ENCODE measurements around the gene HOXB9.

Gene HOXB9

DNA sequence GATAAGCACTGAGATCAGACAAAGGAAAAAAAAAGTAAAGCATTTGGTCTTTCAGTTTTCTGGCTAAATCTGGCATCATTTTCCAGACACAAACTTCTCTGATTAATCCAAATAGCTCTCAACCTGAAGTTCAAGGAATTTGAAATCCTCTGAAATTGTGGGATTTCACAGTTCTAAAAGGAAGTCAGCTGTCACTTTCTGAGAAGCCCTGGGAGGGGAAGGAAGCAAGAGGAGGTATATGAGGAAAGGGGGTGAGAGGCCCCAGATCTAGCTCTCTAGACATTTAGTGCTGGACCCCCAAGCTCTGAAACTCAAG lies 17.5 kb upstream of the HOXB9 start:
- TF ChIP-seq, protein P1, sequence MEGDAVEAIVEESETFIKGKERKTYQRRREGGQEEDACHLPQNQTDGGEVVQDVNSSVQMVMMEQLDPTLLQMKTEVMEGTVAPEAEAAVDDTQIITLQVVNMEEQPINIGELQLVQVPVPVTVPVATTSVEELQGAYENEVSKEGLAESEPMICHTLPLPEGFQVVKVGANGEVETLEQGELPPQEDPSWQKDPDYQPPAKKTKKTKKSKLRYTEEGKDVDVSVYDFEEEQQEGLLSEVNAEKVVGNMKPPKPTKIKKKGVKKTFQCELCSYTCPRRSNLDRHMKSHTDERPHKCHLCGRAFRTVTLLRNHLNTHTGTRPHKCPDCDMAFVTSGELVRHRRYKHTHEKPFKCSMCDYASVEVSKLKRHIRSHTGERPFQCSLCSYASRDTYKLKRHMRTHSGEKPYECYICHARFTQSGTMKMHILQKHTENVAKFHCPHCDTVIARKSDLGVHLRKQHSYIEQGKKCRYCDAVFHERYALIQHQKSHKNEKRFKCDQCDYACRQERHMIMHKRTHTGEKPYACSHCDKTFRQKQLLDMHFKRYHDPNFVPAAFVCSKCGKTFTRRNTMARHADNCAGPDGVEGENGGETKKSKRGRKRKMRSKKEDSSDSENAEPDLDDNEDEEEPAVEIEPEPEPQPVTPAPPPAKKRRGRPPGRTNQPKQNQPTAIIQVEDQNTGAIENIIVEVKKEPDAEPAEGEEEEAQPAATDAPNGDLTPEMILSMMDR (conservative IDR thresholded peaks at IDR 0.05; ENCODE audit: low read length), result no peak
- peak overlapping the region; percentile 67 for H3K4me3 ChIP-seq (ENCODE audit: low read length)
- peak; percentile 65 for DNase-seq (ENCODE audit: low read depth)

DNA sequence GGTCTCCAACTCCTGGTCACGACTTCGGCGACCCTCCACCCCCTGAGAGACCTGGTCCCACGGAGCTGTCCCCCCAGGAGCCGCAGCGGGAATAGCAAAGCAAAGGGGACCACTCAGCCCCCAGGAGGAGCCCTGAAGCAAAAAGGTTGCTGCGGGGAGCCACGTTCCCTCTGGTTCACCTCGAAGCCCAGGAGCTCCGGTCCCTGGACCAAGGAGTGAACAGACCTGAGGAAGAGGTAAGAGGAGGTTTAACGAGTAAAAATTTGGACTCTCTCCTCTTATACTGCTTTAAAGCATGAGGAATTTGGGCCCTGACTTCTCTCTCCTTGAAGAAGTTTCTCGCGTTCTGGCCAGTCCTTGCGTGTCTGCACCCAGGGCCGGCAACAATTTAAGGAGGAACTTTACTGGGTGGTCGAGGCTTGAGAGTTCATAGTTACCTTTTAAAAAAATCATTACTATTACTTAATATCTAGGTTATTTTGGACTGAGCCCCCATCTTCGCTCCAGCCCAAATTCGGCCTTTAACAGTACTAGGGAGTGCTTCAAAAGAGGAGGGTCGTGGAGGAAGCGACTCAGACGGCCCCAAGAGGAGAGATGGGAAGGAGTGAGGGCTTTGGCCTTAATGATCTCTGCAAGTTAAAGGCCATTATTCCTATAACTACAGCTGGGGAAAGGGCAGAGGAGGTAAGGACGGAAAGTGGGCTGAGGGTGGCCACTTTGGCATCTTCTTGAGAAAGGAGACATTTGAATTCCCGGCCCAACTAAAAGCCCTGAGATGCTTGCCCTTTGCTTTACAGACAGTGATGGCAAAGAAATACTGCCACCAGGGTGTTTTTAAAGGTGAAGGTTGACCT lies 16.9 kb upstream of the HOXB9 start:
- no peak for DNase-seq (ENCODE audit: low read depth)
- TF ChIP-seq, protein P1 (conservative IDR thresholded peaks at IDR 0.05; ENCODE audit: low read length), result no peak

DNA sequence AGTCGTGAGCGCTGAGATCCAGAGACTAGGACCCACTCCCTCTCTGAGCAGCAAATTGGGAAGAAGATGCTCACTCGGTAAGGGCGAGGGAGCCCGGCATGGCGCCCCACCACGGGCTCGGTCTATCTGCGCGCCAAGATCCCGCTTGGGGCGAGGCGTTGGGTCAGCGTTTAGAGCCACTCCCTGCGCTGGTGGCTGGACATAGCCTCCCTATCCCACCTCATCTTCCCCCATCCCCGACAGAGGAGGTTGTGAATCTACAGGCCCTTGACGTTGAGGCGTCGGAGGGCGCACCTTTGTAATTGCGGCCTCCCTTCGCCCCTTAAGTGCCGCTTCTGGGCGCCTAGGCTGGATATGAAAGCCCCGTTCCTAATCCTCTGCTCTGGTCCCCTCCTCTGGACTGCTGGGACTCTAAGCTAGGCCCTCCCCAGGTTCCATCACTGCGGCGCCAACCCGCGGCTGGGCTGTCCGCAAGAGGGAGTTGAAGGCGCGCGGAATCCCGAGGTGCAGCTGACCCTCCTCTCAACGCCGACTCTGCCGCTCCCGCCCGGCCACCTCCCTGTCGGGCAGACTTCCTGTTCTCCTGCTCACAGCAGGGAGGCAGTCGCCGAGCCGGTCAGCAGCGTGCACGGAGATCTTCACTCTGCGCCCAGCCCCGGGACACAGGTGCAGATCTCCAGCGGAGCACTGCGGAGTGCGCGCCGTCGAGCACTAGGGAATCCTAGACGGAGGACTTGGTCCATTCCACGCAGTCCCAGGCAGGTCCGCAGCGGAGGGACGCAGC lies 16.1 kb upstream of the HOXB9 start:
- TF ChIP-seq, protein P1 (conservative IDR thresholded peaks at IDR 0.05; ENCODE audit: low read length), result no peak
- peak; percentile 59 for DNase-seq (ENCODE audit: low read depth)
- peak overlapping the region; percentile 67 for H3K4me3 ChIP-seq (ENCODE audit: low read length)

More for the DNA sequence above, 16.9 kb upstream of the HOXB9 start:
- H3K4me3 ChIP-seq (ENCODE audit: low read length), result peak overlapping the region; percentile 67

DNA sequence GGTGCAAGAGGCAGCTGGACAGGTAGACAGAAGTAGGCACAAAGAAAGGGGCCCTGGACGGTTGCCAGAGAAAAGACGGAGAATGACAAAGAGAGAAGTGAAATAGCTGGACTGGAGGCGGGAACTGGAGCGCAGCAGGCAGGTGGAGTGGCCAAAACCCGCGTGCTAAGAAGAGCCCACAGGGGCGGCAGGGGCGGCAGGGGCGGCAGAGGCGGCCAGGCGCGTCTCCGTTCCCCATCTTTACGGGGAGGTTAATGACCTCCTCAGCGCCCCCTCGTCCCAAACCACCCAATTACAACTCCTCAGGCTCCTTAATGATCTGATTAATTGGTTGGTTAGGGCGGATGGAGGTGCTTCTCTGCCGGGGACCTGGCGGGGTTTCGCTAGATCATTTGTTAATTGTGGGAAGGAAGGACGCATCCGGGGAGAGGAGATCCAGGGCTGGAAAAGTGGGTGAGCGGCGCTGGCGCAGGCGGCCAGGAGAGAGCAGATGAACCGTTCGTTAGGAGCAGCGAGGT lies 15.4 kb upstream of the HOXB9 start:
- TF ChIP-seq, protein P1 (conservative IDR thresholded peaks at IDR 0.05; ENCODE audit: low read length), result no peak
- no peak for DNase-seq (ENCODE audit: low read depth)
- no peak overlapping the region; the same call in 1 of the 2 replicates for H3K4me3 ChIP-seq (ENCODE audit: low read length)

DNA sequence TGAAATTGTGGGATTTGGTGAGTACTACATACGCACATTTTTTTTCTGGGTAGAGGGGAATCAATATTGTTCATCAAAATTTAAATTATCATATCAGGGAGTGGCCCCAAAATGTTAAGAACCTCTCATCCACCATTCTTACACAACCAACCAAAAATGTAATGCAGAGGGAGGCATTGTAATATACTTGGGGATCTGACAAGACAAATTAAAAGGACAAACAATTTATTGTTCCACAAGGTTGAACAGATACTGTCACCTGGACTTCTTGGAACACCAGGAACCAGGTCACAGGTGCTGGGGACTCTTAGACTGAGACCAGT lies 14.7 kb upstream of the HOXB9 start:
- H3K4me3 ChIP-seq (ENCODE audit: low read length), result no peak overlapping the region
- TF ChIP-seq, protein P1 (conservative IDR thresholded peaks at IDR 0.05; ENCODE audit: low read length), result no peak
- DNase-seq (ENCODE audit: low read depth), result no peak

DNA sequence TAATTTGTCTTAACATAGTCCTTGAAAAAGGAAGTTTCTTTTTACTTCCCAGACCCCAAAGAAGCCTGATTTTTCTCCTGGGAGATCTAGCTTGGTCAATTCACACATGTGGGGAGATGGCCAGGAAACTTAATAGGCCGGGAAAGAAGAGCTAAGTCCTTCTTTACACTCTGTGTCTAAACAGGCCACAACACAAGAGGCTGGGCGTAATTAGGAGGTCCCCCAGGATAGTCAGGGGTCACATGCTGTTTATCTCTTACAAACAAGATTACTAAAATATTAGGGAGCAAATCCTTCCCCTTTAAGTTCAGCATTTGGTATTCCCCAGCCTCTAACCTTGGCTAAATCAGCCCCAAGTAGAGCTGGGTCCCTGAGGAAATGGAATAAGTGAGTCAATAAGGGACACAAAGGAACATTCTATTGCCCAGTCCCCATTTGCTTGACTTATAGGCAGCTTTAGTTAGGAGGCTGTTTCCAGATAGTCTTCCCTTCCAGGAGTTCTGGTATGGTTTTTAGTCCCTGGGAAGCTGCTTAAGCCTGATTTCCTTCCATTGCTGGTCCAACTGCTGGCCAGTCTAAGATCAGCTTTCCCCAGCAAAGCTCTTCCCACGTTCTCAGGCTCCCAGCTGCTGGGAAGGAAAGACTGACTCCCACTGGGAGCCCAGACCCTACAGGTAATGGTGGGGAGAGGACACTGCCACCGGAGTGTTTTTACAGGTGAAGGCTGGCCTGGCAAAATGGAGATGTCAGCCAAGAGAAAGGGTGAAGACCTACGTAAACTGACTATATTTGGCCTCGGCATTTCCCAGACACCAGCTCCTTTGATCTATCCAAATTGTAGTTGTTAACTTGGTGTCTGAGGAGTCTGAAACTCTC lies 14.1 kb upstream of the HOXB9 start:
- DNase-seq (ENCODE audit: low read depth), result no peak
- no peak overlapping the region for H3K4me3 ChIP-seq (ENCODE audit: low read length)
- TF ChIP-seq, protein P1 (conservative IDR thresholded peaks at IDR 0.05; ENCODE audit: low read length), result no peak

All from AG10803 (cell line).